HEK293T (cell line): Measurements from ENCODE around the gene ABLIM2.

Experiments
- BHLHE40 ChIP-seq: fragments of 450-650 bp; IDR thresholded peaks from 2 replicates; pipeline ENCODE4 v1.6.1; 2016; ENCODE audit warnings: mild to moderate bottlenecking, moderate library complexity, borderline replicate concordance
- L3MBTL2 ChIP-seq: fragments of 450-650 bp; conservative IDR thresholded peaks from 2 replicates; pipeline ENCODE4 v1.6.1; 2016; ENCODE audit warnings: mild to moderate bottlenecking
- NFRKB ChIP-seq: fragments of 450-650 bp; IDR thresholded peaks from 2 replicates; pipeline ENCODE4 v1.6.1; 2016; ENCODE audit warnings: mild to moderate bottlenecking, moderate library complexity
- SP1 ChIP-seq: fragments of 450-650 bp; IDR thresholded peaks from 2 replicates; pipeline ENCODE4 v1.6.1; 2017
- TF ChIP-seq, protein P1 (sequence below): fragments of 450-650 bp; IDR thresholded peaks from 2 replicates; pipeline ENCODE4 v1.6.1; 2016

- no peak for TF ChIP-seq BHLHE40
- TF ChIP-seq NFRKB, result no peak
- no peak for TF ChIP-seq SP1
- TF ChIP-seq, protein P1, sequence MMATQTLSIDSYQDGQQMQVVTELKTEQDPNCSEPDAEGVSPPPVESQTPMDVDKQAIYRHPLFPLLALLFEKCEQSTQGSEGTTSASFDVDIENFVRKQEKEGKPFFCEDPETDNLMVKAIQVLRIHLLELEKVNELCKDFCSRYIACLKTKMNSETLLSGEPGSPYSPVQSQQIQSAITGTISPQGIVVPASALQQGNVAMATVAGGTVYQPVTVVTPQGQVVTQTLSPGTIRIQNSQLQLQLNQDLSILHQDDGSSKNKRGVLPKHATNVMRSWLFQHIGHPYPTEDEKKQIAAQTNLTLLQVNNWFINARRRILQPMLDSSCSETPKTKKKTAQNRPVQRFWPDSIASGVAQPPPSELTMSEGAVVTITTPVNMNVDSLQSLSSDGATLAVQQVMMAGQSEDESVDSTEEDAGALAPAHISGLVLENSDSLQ, result no peak
- no peak for TF ChIP-seq L3MBTL2
Observed at GRCh38 chr4:8114456-8115202, 44.0 kb downstream of the ABLIM2 start.
